Gastrocnemius medialis (tissue), 4 donors: ENCODE data around the gene ETF1. TPM values are rescaled to one million over a fixed set of nuclear protein-coding genes. Genes with fewer than 3 reads are reported as not detected.

ENCODE experiments used
- ATAC-seq, 2 donors: fragments of 150-250 bp; one replicate each; pipeline ENCODE4 v1.9.1; 2016
- DNase-seq, 2 donors: peaks; one replicate each; pipeline ENCODE4 v3.0.0-alpha.2; 2019
- H3K27ac ChIP-seq, 4 donors: fragments of 200-600 bp; sonication (generic); 1 replicate in 1 of 4; 2 replicates in 3 of 4; pipeline ENCODE4 v1.5.1; 2016 to 2018; ENCODE audit warnings: mild to moderate bottlenecking in 2 of 4, moderate library complexity in 1 of 4
- H3K27me3 ChIP-seq, 3 donors: fragments of 200-600 bp; sonication (generic) in 2 of 3; 1 replicate in 1 of 3; 2 replicates in 2 of 3; pipeline versions ENCODE4 v1.5.1 to v1.6.0; 2016 to 2019; ENCODE audit warnings: mild to moderate bottlenecking in 1 of 3, moderate library complexity in 1 of 3
- H3K36me3 ChIP-seq, 2 donors: fragments of 200-600 bp; sonication (generic) in 1 of 2; one replicate each; pipeline ENCODE4 v1.5.1; 2017 to 2018
- H3K4me1 ChIP-seq, 2 donors: fragments of 200-600 bp; sonication (generic) in 1 of 2; one replicate each; pipeline ENCODE4 v1.5.1; 2016 to 2017; ENCODE audit warnings: mild to moderate bottlenecking in 2 of 2
- H3K4me3 ChIP-seq, 4 donors: fragments of 200-600 bp; sonication (generic) in 3 of 4; 1 replicate in 1 of 4; 2 replicates in 3 of 4; pipeline ENCODE4 v1.5.1; 2016 to 2019; ENCODE audit warnings: mild to moderate bottlenecking in 2 of 4
- H3K9me3 ChIP-seq, 3 donors: fragments of 200-600 bp; sonication (generic) in 2 of 3; 1 replicate in 1 of 3; 2 replicates in 2 of 3; pipeline ENCODE4 v1.5.1; 2016 to 2019
- CTCF ChIP-seq, 5 experiments: fragments of 450-650 bp in 3 of 5; fragments of 200-600 bp in 2 of 5; sonication (generic) in 2 of 5; IDR thresholded peaks in 4 of 5; conservative IDR thresholded peaks in 1 of 5; 1 replicate in 4 of 5; 2 replicates in 1 of 5; pipeline ENCODE4 v1.5.1; 2016 to 2019; ENCODE audit warnings: antibody characterized with exemption in 5 of 5, mild to moderate bottlenecking in 3 of 5, moderate library complexity in 3 of 5
- POLR2A ChIP-seq, 2 donors: fragments of 450-650 bp; IDR thresholded peaks; one replicate each; pipeline ENCODE4 v1.6.1; 2017; ENCODE audit warnings: antibody characterized with exemption in 2 of 2, mild to moderate bottlenecking in 2 of 2, moderate library complexity in 2 of 2
- in situ Hi-C, 4 donors: fragments of 200-750 bp; cut with MboI; loops; one replicate each; pipeline versions ENCODE4 v1.15.0 to v1.8.0; 2017; ENCODE audit warnings: low sequenced_read_pairs in 4 of 4
- intact Hi-C: fragments of 100-400 bp; cut with DNase I; formaldehyde crosslinking; loops from one replicate; pipeline ENCODE4 v1.15.1; 2023; ENCODE audit warnings: low total_unique reads
- total RNA-seq, 4 donors: library from RNA; depleted of rRNA; stranded (reverse); fragments of >200 nt; gene quantifications; one replicate each; pipeline versions ENCODE4 v1.1.0 to v1.2.3, GENCODE V29; 2016

The ETF1 gene
- total RNA-seq, 4 donors from 2014 or later, result 99.9 to 139 (median 117) TPM

- no peaks in the 10 kb centered on the region for H3K27me3 ChIP-seq
- H3K36me3 ChIP-seq, result peaks cover 0 to 9% of the 10 kb centered on the region in 2 donors
- no peak overlapping the region for H3K4me3 ChIP-seq
- in situ Hi-C loops, result loop anchor here (5.0 to 10.0 kb wide), 5 partner anchors 35 to 57 kb away; partner anchors contain the start of gene EGR1 (in 1 of the 4)
- ATAC-seq, result peak; percentile 63 to 70
- H3K4me1 ChIP-seq, result peaks cover 12 to 16% of the 10 kb centered on the region in 2 donors
- DNase-seq, result peak in 1 of 2 donors; percentile 32
- TF ChIP-seq POLR2A (IDR thresholded peaks at IDR 0.05) (no peak), CTCF (IDR thresholded peaks at IDR 0.05 in 4 of 5, conservative IDR thresholded peaks at IDR 0.05 in 1 of 5) (no peak)
- intact Hi-C loops, result loop anchor here (1.0 kb wide), 1 partner anchor 38 kb away; no protein-coding TSS in a partner anchor
- peak overlapping the region in 1 of 4 donors; percentile 25 for H3K27ac ChIP-seq
- no peaks in the 10 kb centered on the region for H3K9me3 ChIP-seq
Observed at GRCh38 chr5:138502121-138502520, 40.9 kb downstream of the ETF1 start.

- ATAC-seq (no peak), DNase-seq (no peak)
- Histone ChIP-seq H3K36me3 (no peaks in the 10 kb centered on the region), H3K4me1 (peaks cover 0 to 3% of the 10 kb centered on the region in 2 donors), H3K27ac (no peak overlapping the region), H3K27me3 (no peaks in the 10 kb centered on the region), H3K9me3 (no peaks in the 10 kb centered on the region), H3K4me3 (no peak overlapping the region)
- in situ Hi-C loops, result no loop called here
- intact Hi-C loops, result no loop called here
- no peak for TF ChIP-seq CTCF (IDR thresholded peaks at IDR 0.05 in 4 of 5, conservative IDR thresholded peaks at IDR 0.05 in 1 of 5)
- TF ChIP-seq POLR2A (IDR thresholded peaks at IDR 0.05), result no peak
Observed at GRCh38 chr5:138498376-138498775, 44.7 kb downstream of the ETF1 start.

GRCh38 chr5:138495351-138495750 is 47.7 kb downstream of the ETF1 start:
- Histone ChIP-seq H3K4me1 (peaks cover 14 to 17% of the 10 kb centered on the region in 2 donors), H3K9me3 (no peaks in the 10 kb centered on the region), H3K27ac (no peak overlapping the region), H3K4me3 (no peak overlapping the region), H3K27me3 (peaks cover 11 to 13% (median 12%) of the 10 kb centered on the region in 3 donors), H3K36me3 (no peaks in the 10 kb centered on the region)
- no peak for ATAC-seq
- TF ChIP-seq POLR2A (IDR thresholded peaks at IDR 0.05), result no peak
- no peak for TF ChIP-seq CTCF (IDR thresholded peaks at IDR 0.05 in 4 of 5, conservative IDR thresholded peaks at IDR 0.05 in 1 of 5)
- DNase-seq, result no peak
- in situ Hi-C loops, result no loop called here
- intact Hi-C loops, result no loop called here

- ATAC-seq, result peak in 1 of 2 donors; percentile 2
Observed at GRCh38 chr5:138492560-138493045, 50.4 kb downstream of the ETF1 start.

More at GRCh38 chr5:138492560-138493045, 50.4 kb downstream of the ETF1 start:
- intact Hi-C loops, result loop anchor here (1.0 kb wide), 2 partner anchors 27 to 29 kb away; partner anchors contain the start of gene EGR1
- TF ChIP-seq POLR2A (IDR thresholded peaks at IDR 0.05), result no peak
- no peak for TF ChIP-seq CTCF (IDR thresholded peaks at IDR 0.05 in 4 of 5, conservative IDR thresholded peaks at IDR 0.05 in 1 of 5)
- Histone ChIP-seq H3K9me3 (no peaks in the 10 kb centered on the region), H3K4me1 (peaks cover 14 to 17% of the 10 kb centered on the region in 2 donors), H3K36me3 (no peaks in the 10 kb centered on the region), H3K27me3 (peaks cover 28 to 39% (median 29%) of the 10 kb centered on the region in 3 donors), H3K4me3 (peak overlapping the region; percentile 58 to 67 (median 60)), H3K27ac (peak overlapping the region; percentile 34 to 63 (median 56))
- no peak for DNase-seq
- in situ Hi-C loops, result no loop called here
